GM12878 (cell line): ENCODE results near the gene SORCS1. TPM values are rescaled to one million over a fixed set of nuclear protein-coding genes. Genes with fewer than 3 reads are reported as not detected.

Source experiments
- ATAC-seq: fragments of 200-7000 bp; cut with Tn5 transposase; 3 replicates; pipeline ENCODE4 v1.9.1; 2020; ENCODE audit warnings: mild to moderate bottlenecking, moderate library complexity
- BruUV-seq: library from RNA; stranded (reverse); fragments of 400-500 nt; replicated peaks from 2 replicates; lab custom pipeline; 2021; lab: Mats Ljungman, UMichigan
- CTCF ChIA-PET: fragments of 300-600 bp; sonication (Branson Sonifier 250); formaldehyde crosslinking; extraction: SDS; loops from one replicate; lab custom pipeline; 2021; ENCODE audit warnings: inconsistent platforms; lab: Yijun Ruan, JAX
- POLR2A ChIA-PET: fragments of 350-600 bp; formaldehyde crosslinking; extraction: SDS; loops from one replicate; lab custom pipeline; 2021; ENCODE audit warnings: inconsistent platforms; lab: Charles Lee
- RAD21 ChIA-PET: fragments of 300-600 bp; sonication (Branson Sonifier 250); formaldehyde crosslinking; loops from one replicate; lab custom pipeline; 2023; ENCODE audit warnings: antibody characterized with exemption; ENCODE audit not compliant: unreplicated experiment; lab: Charles Lee
- SMC1A ChIA-PET: fragments of 300-600 bp; sonication (Branson Sonifier 250); formaldehyde crosslinking; loops from one replicate; lab custom pipeline; 2023; ENCODE audit not compliant: unreplicated experiment, uncharacterized antibody; lab: Charles Lee
- DNase-seq: peaks from one replicate; pipeline ENCODE4 v3.0.0-alpha.2; 2011; ENCODE audit warnings: low read depth, low spot score
- FAIRE-seq: peaks from 3 replicates; lab custom pipeline; 2011; peaks lifted over from hg19 to GRCh38; lab: Jason Lieb, UNC
- H2AFZ ChIP-seq: 2 replicates; pipeline ENCODE4 v1.6.0; 2011; ENCODE audit warnings: low read depth, low read length, control low read depth; ENCODE audit not compliant: control insufficient read depth
- H3K27ac ChIP-seq: 2 replicates; pipeline ENCODE4 v1.5.1; 2011; ENCODE audit warnings: control low read depth; ENCODE audit not compliant: control insufficient read depth, insufficient read depth
- H3K27me3 ChIP-seq, 2 experiments: replicated peaks in 1 of 2; 2 replicates each; pipeline versions ENCODE4 v1.6.0 to v1.6.1; 2011; ENCODE audit warnings: low read length in 1 of 2; ENCODE audit not compliant: control insufficient read depth in 2 of 2, insufficient read depth in 2 of 2
- H3K36me3 ChIP-seq, 2 experiments: 2 replicates each; pipeline ENCODE4 v1.5.1; 2011; ENCODE audit warnings: low read length in 1 of 2; ENCODE audit not compliant: control insufficient read depth in 2 of 2, insufficient read depth in 2 of 2
- H3K4me1 ChIP-seq: 2 replicates; pipeline ENCODE4 v1.6.1; 2011; ENCODE audit warnings: mild to moderate bottlenecking, low read length, moderate library complexity, mixed read lengths; ENCODE audit not compliant: control insufficient read depth, insufficient read depth
- H3K4me2 ChIP-seq: 2 replicates; pipeline ENCODE4 v1.6.0; 2011; ENCODE audit warnings: control low read depth; ENCODE audit not compliant: control insufficient read depth, insufficient read depth
- H3K4me3 ChIP-seq: fragments of 200-600 bp; sonication (generic); 2 replicates; pipeline ENCODE4 v1.5.1; 2016
- H3K79me2 ChIP-seq: 2 replicates; pipeline ENCODE4 v1.6.0; 2011; ENCODE audit warnings: low read length; ENCODE audit not compliant: control insufficient read depth, insufficient read depth
- H3K9ac ChIP-seq: 2 replicates; pipeline ENCODE4 v1.8.0; 2011; ENCODE audit warnings: low read length, control low read depth, mixed read lengths; ENCODE audit not compliant: control insufficient read depth, insufficient read depth
- H3K9me3 ChIP-seq: replicated peaks from 3 replicates; pipeline ENCODE4 v1.5.1; 2011; ENCODE audit warnings: mild to moderate bottlenecking, low read length; ENCODE audit not compliant: control insufficient read depth, insufficient read depth
- H4K20me1 ChIP-seq: 2 replicates; pipeline ENCODE4 v1.6.0; 2011; ENCODE audit not compliant: control insufficient read depth, insufficient read depth
- CHD4 ChIP-seq: fragments of 200-600 bp; sonication (generic); IDR thresholded peaks from 2 replicates; pipeline ENCODE4 v1.6.1; 2016; ENCODE audit warnings: mild to moderate bottlenecking
- CREM ChIP-seq: IDR thresholded peaks from 2 replicates; pipeline ENCODE4 v1.6.1; 2014; ENCODE audit warnings: antibody characterized with exemption, low read depth
- HDAC2 ChIP-seq: fragments of 200-600 bp; sonication (generic); IDR thresholded peaks from 2 replicates; pipeline ENCODE4 v1.6.1; 2017
- MTA2 ChIP-seq: fragments of 450-650 bp; IDR thresholded peaks from 2 replicates; pipeline ENCODE4 v1.6.1; 2016; ENCODE audit warnings: low read depth, mild to moderate bottlenecking, moderate library complexity
- MYB ChIP-seq: fragments of 150-350 bp; IDR thresholded peaks from 2 replicates; pipeline ENCODE4 v1.6.1; 2014; ENCODE audit warnings: mild to moderate bottlenecking, low read depth, low read length, borderline replicate concordance
- NFYA ChIP-seq: IDR thresholded peaks from 2 replicates; pipeline ENCODE4 v1.6.1; 2011; ENCODE audit warnings: low read depth, mild to moderate bottlenecking, low read length, improper control_type of control experiment, borderline replicate concordance
- NFYB ChIP-seq: IDR thresholded peaks from 2 replicates; pipeline ENCODE4 v1.6.1; 2011; ENCODE audit warnings: low read depth, mild to moderate bottlenecking, low read length, improper control_type of control experiment, moderate library complexity; ENCODE audit not compliant: insufficient read depth
- PAX8 ChIP-seq: fragments of 450-650 bp; IDR thresholded peaks from 2 replicates; pipeline ENCODE4 v1.6.1; 2017; ENCODE audit warnings: mild to moderate bottlenecking, moderate library complexity
- RELB ChIP-seq: fragments of 450-650 bp; IDR thresholded peaks from 2 replicates; pipeline ENCODE4 v1.6.1; 2017; ENCODE audit warnings: low read depth, mild to moderate bottlenecking, moderate library complexity
- WGBS: methylation state at CpG from one replicate; pipeline ENCODE4 v1.1.6; 2016; ENCODE audit warnings: low lambda C conversion rate; ENCODE audit not compliant: insufficient replicate concordance, insufficient coverage; ENCODE audit errors: missing lambda C conversion rate; 5-methylcytosine and 5-hydroxymethylcytosine counted together
- in situ Hi-C: fragments of 300-500 bp; cut with MboI; formaldehyde crosslinking; loops from 9 replicates; pipeline ENCODE4 v1.14.3; 2018; ENCODE audit warnings: mixed read lengths
- intact Hi-C: fragments of 100-400 bp; cut with micrococcal nuclease; formaldehyde crosslinking; loops from one replicate; pipeline ENCODE4 v1.14.2; 2022; ENCODE audit not compliant: unreplicated experiment
- polyA plus RNA-seq, 11 experiments: library from polyadenylated mRNA; depleted of rRNA in 4 of 11; unstranded in 6 of 11; stranded (reverse) in 5 of 11; fragments of >200 nt; fragmentation: Nextera tagmentation in 4 of 11; fragmentation: Illumina TruSeq in 1 of 11; extraction: Ambion mirVana in 4 of 11; extraction: Trizol in 1 of 11; gene quantifications; 1 replicate in 1 of 11; 2 replicates in 10 of 11; pipeline versions ENCODE4 v1.2.1 to v1.2.3, GENCODE V29; 2011 to 2016; ENCODE audit warnings: inconsistent platforms in 2 of 11, missing spikeins in 2 of 11, low read depth in 1 of 11
- total RNA-seq, 4 experiments: library from RNA; depleted of rRNA in 3 of 4; stranded (reverse); fragments of >200 nt in 3 of 4; fragmentation: Illumina TruSeq in 1 of 4; extraction: Trizol in 1 of 4; gene quantifications; 2 replicates each; pipeline versions ENCODE4 v1.2.1 to v1.2.3, GENCODE V29; 2013 to 2021
- TF ChIP-seq, protein P1 (sequence below): IDR thresholded peaks from 2 replicates; pipeline ENCODE4 v1.6.1; 2012; ENCODE audit warnings: low read depth, low read length, improper control_type of control experiment

Gene SORCS1
- total and polyA plus RNA-seq, 10 of the 15 experiments (the other 5 are each of a cell fraction or from before 2014, with no cell fraction given), result 0.02 to 9.6 (median 0.06) TPM; not detected in 3

- H4K20me1 ChIP-seq, result no peaks in the 10 kb centered on the region
- ChIA-PET POLR2A (no interaction called here), RAD21 (interaction anchor here (0.8 to 1.7 kb wide), 5 partner anchors 32 to 152 kb away, joined by 3 to 5 read pairs (median 4); no protein-coding TSS in a partner anchor), SMC1A (interaction anchor here (0.8 to 3.3 kb wide), 8 partner anchors 11 to 306 kb away, joined by 3 to 10 read pairs (median 4); no protein-coding TSS in a partner anchor), CTCF (interaction anchor here (0.7 to 2.3 kb wide), 4 partner anchors 149 to 308 kb away, joined by 3 to 8 read pairs (median 5); no protein-coding TSS in a partner anchor)
- 12% methylated on average over 3 of the region's 3 CpGs for whole genome bisulfite sequencing
- no peak overlapping the region for H3K27ac ChIP-seq
- no peak overlapping the region for H3K4me3 ChIP-seq
- no peak overlapping the region for H3K4me2 ChIP-seq
- no peaks in the 10 kb centered on the region for H3K79me2 ChIP-seq
- no peak for TF ChIP-seq MTA2
- TF ChIP-seq NFYB, result no peak
- TF ChIP-seq, protein P1, sequence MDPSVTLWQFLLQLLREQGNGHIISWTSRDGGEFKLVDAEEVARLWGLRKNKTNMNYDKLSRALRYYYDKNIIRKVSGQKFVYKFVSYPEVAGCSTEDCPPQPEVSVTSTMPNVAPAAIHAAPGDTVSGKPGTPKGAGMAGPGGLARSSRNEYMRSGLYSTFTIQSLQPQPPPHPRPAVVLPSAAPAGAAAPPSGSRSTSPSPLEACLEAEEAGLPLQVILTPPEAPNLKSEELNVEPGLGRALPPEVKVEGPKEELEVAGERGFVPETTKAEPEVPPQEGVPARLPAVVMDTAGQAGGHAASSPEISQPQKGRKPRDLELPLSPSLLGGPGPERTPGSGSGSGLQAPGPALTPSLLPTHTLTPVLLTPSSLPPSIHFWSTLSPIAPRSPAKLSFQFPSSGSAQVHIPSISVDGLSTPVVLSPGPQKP, result no peak
- TF ChIP-seq HDAC2, result no peak
- TF ChIP-seq NFYA, result no peak
- TF ChIP-seq MYB, result no peak
- no peak for TF ChIP-seq PAX8
- no peak for TF ChIP-seq CREM
- TF ChIP-seq CHD4, result no peak
- no peak for TF ChIP-seq RELB
- H3K9ac ChIP-seq, result no peak overlapping the region
- no peak for ATAC-seq
- DNase-seq, result no peak
- in situ Hi-C loops (no loop called here), intact Hi-C loops (loop anchor here (1.0 kb wide), 1 partner anchor 217 kb away; no protein-coding TSS in a partner anchor)
- no peaks in the 10 kb centered on the region for H3K36me3 ChIP-seq
- H3K4me1 ChIP-seq, result no peaks in the 10 kb centered on the region
- BruUV-seq, result no TSS peak
- FAIRE-seq, result no peak
- no peaks in the 10 kb centered on the region for H3K27me3 ChIP-seq
- H2AFZ ChIP-seq, result no peak overlapping the region
- no peaks in the 10 kb centered on the region for H3K9me3 ChIP-seq
Observed at GRCh38 chr10:107011992-107012391, 152.5 kb downstream of the SORCS1 start.
